ENCODE measurements around the gene TRA2A. TPM values are rescaled to one million over a fixed set of nuclear protein-coding genes. Genes with fewer than 3 reads are reported as not detected.

The TRA2A gene
- total and polyA plus RNA-seq, 10 of the 15 experiments (the other 5 are each of a cell fraction or from before 2014, with no cell fraction given): 25.0 to 224 (median 91.3) TPM

GRCh38 chr7:23469150-23469960 is 62.4 kb downstream of the TRA2A start (continued):
- 0 out of 2 replicates have a peak, but pooled peaks have one; percentile 15 for TF ChIP-seq RB1 (IDR thresholded peaks at IDR 0.05; ENCODE audit: borderline replicate concordance)
- TF ChIP-seq LARP7 (IDR thresholded peaks at IDR 0.05): peak; percentile 71
- no peak for TF ChIP-seq RFX5 (IDR thresholded peaks at IDR 0.05; ENCODE audit: low read depth, low read length)
- TF ChIP-seq CREM (IDR thresholded peaks at IDR 0.05; ENCODE audit: low read depth): 0 out of 2 replicates have a peak, but pooled peaks have one; percentile 14
- peak in 1 of 2 experiments; percentile 93; a peak in 2 of 3 replicates for TF ChIP-seq EGR1 (IDR thresholded peaks at IDR 0.05; ENCODE audit: borderline replicate concordance in 1 of 2, low read depth in 2 of 2, low read length in 2 of 2)
- peak; percentile 22 for TF ChIP-seq KLF5 (IDR thresholded peaks at IDR 0.05; ENCODE audit: partially characterized antibody)
- TF ChIP-seq TAF1 (IDR thresholded peaks at IDR 0.05; ENCODE audit: borderline replicate concordance, low read depth, low read length): peak; percentile 28; the same call in 1 of the 2 replicates
- TF ChIP-seq YY1 (IDR thresholded peaks at IDR 0.05; ENCODE audit: low read depth, low read length): peak; percentile 36; the same call in 1 of the 2 replicates
- no peak for TF ChIP-seq ATF3 (IDR thresholded peaks at IDR 0.05; ENCODE audit: borderline replicate concordance, extremely low read depth, low read depth, low read length)
- no peak for TF ChIP-seq BMI1 (IDR thresholded peaks at IDR 0.05; ENCODE audit: borderline replicate concordance)
- peak; percentile 6 to 21 (median 19); a peak in 3 of 6 replicates for TF ChIP-seq CTCF (IDR thresholded peaks at IDR 0.05 in 2 of 3, conservative IDR thresholded peaks at IDR 0.05 in 1 of 3; ENCODE audit: control insufficient read depth in 2 of 3, extremely low read depth in 1 of 3, insufficient read depth in 1 of 3, low read depth in 3 of 3, low read length in 3 of 3)
- no peak for TF ChIP-seq CREB1 (IDR thresholded peaks at IDR 0.05; ENCODE audit: low read depth)
- TF ChIP-seq CUX1 (IDR thresholded peaks at IDR 0.05; ENCODE audit: insufficient replicate concordance, low read depth, low read length): no peak
- TF ChIP-seq POLR2AphosphoS5 (IDR thresholded peaks at IDR 0.05; ENCODE audit: low read length): peak; percentile 77; the same call in 1 of the 2 replicates
- TF ChIP-seq NFIC (IDR thresholded peaks at IDR 0.05; ENCODE audit: low read depth, low read length): no peak
- TF ChIP-seq TCF3 (IDR thresholded peaks at IDR 0.05; ENCODE audit: borderline replicate concordance, insufficient read depth, low read depth, low read length): no peak
- peak; percentile 82 for TF ChIP-seq MYC (IDR thresholded peaks at IDR 0.05; ENCODE audit: insufficient read depth, insufficient read length, insufficient replicate concordance, low read length, severe bottlenecking)
- peak; percentile 75 for TF ChIP-seq IKZF1 (conservative IDR thresholded peaks at IDR 0.05)
- no peak for TF ChIP-seq IKZF2 (IDR thresholded peaks at IDR 0.05)
- no peak for TF ChIP-seq ATF2 (IDR thresholded peaks at IDR 0.05; ENCODE audit: low read length)

Data from GM12878 (cell line).